HG02938 (cell line): ENCODE data around the gene INS.

Experiments used
- ATAC-seq: cut with Tn5 transposase; IDR thresholded peaks from one replicate; pipeline ENCODE4 v1.9.1; 2021; ENCODE audit warnings: mild to moderate bottlenecking, moderate library complexity; ENCODE audit not compliant: unreplicated experiment

INS gene

DNA sequence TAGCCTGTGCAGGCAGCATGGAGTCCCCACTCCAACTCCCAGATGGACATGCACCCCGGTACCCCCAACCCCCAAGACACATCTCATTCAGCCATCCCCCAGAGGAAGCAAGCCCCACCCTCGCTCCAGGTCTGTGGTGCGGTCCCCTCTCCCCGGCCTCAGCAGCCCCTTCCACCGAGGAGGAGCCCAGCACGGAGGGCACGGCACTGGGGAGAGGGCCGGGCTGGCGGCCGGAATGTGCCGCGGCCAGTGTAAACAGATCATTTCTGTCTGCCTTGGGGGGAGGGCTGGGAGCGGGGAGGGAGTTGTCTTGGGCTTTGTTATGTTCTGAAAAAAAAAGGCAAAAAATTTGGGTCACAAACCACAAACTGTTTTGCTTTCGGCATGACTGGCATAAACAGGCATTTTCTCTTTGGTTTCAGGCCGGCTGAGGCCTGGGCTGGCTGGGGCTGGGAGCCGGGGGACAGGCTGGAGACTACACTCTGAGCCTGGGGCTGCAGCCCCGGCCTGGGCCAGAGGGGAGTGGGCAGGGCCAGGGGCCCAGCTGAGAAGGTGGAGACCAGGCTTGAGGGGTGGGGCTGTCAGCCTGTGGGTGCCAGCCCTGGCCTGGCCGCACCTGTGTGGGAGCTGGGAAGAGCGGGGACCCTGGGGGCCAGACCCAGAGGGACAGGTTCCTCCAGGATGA is 38.6 kb downstream of the INS start:
- no peak for ATAC-seq

DNA sequence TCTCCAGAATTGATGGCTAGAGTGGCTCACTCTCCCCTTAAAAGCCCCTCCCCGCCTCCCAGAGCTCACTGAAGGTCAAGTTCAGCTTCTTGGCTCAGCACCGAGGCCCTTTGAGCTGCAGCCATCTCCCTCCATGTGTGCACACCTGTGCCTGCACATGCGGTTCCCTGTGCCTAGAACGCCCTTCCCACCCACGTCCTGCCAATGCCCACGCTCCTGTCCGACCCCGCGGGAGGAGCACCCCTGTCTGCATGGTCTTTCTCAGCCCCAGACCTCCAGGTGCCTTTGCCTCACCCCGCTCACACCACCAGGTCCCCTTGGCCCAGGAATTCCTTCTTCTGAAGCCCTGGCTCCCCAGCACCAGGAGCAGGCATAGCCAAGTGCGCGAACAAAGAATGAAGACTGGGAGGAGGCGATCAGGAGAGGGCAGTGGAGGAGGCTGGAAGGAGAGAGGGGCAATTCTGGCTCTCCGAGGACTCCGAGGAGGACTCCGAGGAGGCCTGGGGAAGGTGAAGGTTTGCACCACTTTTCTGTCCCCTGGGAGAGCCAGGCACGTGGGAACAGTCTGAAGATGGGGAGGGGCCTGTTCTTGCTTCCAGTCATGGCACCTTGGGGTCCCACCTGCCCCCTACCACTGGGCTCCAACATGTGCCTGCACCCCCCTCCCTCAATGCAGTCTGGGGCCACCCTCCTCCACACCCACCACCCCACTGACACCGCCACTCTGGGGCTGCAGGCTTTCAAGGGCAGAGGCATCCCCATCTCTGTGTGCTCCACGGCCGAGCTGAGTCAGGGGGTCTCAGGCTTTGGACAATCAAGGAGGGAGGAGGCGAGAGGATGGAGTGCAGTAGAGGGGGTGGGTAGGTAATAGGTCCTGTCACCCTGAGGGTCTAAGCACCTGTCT is 39.5 kb downstream of the INS start:
- no peak for ATAC-seq

DNA sequence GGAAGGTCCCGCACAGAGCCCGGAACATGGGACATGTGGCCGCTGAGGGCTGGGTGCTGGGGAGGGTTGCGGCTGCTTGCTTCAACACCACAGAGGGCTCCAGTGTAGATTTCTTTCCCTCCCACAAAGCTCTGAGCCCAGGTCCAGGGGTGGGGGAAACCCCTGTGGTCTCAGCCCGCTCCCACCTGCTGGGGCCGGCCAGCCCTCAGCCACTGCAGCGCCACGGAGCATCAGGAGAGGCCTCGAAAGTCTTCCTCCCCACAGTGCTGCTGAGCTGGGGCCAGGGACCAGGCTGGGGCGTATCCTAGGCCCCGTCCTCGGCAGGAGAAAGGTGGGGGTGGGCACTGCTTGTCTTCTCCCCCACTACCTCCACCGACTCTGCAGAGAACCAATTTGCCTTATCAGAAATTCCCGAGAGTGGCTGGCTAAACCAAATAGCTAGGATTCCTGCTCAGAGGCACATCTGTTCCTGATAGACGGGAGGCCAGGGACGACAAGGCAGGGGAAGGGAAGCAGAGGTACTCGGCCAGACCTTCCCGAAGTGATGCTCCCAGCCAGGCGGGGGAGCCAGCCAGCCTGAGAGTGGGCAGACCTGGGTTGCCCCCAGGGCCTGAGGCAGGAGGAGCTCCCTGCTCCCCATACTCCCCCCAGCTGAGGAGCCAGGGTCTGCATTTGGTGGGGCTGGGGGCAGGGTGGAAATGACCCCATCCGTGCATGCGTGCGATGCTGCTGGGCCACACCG is 40.5 kb downstream of the INS start:
- ATAC-seq: no peak

DNA sequence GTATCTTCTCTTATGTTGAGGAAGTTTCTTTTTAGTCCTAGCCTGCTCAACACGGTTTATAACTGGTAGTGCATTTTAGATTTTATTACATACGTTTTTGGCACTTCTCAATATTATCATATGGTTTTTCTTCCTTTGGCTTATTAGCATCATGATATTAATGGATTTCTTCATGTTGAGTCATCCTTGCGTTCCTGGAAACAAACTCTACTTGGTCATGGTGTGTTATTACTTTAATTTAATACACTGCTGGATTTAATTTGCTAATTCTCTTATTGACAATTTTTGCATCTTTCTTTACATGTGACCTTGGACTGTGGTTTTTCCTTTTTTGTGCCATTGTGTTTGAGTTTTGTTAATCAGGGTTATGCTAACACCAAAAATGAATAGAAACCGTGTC is 42.3 kb downstream of the INS start:
- no peak for ATAC-seq

DNA sequence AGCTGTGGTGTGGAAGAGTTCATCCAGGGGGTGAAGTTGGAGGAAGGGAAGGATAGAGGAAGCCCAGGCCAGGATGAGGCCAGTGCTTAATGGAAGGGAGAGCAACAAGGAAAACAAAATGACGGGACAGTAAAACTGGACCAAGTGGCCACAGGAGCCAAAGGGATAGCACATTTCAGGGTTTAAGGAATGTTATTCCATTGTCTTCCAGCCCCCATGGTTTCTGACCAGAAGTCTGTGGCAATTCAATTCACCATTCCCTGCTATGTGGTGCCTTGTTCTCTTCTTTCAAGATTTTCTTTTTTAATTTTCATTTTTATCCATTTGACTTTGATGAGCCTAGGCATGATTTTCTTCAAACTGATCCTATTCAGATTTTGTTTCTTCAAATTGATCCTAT is 44.3 kb downstream of the INS start:
- ATAC-seq: no peak

DNA sequence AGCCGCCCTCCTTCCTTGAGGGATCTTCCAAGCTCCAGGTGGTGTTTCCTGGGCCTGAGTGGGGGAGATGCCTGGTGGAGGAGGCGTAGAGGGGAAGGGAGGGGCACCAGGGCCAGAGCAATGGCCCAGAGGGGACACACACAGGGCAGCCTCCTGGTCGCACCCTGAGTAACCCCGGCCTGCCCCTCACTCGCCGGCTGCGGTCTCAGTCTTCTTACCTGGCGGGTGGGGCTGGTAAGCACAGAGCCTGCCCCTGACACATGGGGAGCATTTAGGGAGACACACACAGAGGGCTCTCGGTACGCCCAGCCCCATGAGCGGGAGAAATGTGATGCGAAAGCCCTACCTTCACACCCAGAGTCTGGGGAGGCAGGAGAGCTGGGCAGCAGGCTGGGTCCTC is 45.7 kb downstream of the INS start:
- no peak for ATAC-seq

DNA sequence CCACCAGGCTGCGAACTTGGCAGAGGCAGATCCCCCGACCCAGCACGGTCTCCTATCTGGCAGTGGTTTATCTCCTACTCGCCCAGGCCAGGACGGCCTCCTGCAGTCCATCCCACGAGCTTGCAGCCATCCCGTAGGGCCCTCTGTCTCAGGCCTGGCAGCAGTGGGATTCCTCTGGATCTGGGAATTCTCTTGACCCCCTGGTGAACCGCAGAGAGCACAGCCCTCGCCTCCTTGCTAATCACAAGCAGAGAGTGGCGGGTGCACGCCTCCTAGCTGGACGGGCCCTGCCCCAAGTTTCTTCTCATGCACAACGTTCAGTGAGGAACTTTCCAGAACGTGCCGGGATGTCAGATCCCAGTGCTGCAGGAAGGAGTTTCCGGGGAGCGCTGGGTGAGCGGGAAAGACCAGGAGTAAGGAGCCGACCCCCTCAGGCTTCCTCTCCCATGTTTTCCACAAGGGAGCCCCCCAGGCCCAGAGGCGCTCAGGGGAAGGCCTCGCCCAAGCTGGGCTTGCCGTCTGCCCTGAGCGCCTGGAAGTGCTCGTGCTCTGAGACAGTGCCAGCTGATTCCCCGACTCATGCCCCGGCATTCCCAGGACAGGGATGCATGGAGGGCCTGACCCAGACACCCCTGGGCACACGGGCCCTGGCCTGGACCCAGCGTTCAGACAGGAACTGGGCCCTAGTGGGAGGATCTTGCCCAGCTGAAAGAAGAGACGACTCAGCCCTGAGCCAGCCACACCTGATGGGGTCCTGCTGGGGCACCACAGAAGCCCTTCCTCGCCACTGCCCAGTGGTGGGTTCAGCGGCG is 46.4 kb downstream of the INS start:
- ATAC-seq: no peak

DNA sequence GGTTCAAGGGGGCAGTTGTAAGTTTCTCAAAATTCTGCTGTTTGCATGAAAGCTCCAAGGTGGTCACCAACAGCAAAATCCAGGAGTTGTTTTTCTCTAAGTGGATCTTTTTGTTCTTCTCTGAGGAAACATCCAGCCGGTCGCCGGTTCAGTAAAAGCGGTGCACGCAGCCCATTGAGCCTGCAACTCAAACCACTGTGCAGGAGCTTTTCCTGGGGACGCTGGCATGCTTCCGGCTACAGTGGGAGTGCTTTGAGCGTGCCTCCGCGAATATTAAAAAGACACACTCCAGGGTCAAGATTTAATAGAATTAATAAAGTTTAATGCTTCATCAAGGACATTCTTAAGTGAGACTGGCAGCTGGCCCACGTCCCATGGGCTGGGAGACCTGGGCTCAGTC is 47.2 kb downstream of the INS start:
- ATAC-seq: no peak

DNA sequence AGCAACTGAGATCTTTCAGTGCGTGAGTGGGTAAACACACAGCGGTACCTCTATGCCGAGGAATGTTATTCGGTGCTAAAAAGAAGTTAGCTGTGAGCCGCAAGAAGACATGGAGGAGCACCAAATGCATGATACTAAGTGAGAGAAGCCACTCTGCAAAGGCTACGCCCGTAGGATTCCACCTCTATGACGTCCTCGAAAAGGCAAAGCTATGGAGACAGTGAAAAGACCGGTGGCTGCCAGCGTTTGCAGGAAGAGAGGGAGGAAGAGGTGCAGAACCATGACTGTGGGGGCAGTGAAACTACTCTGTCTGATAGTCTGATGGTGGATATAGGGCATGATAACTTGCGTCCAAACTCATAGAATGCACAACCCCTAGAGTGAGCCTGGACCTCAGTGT is 50.5 kb downstream of the INS start:
- ATAC-seq: no peak
